HCEC 1CT (cell line): ENCODE measurements around the gene CENPU.
"Not testable (repeated sequence)": the region's sequence is repeated elsewhere in the genome, so short reads cannot be mapped to it uniquely, and the experiment has no call there.

Experiments
- DNase-seq: peaks from one replicate; pipeline ENCODE4 v3.0.0-alpha.2; 2017

The CENPU gene

GRCh38 chr4:184733654-184734524 is at the start of gene CENPU:
TSS of gene CENPU (minus strand) at chr4:184734096. CDS start at chr4:184734062, 34 bp downstream.
- DNase-seq: peak; percentile 93

- DNase-seq: no peak
Measured at GRCh38 chr4:184782731-184783373, 49.0 kb upstream of the CENPU start.

GRCh38 chr4:184779160-184779559 is 45.3 kb upstream of the CENPU start:
- not testable (repeated sequence) for DNase-seq

GRCh38 chr4:184778325-184778724 is 44.4 kb upstream of the CENPU start:
- DNase-seq: no peak

- DNase-seq: no peak
Measured at GRCh38 chr4:184776821-184777220, 42.9 kb upstream of the CENPU start.

- no peak for DNase-seq
Measured at GRCh38 chr4:184775854-184776555, 42.1 kb upstream of the CENPU start.

GRCh38 chr4:184774152-184774551 is 40.3 kb upstream of the CENPU start:
- no peak for DNase-seq

GRCh38 chr4:184771416-184771815 is 37.5 kb upstream of the CENPU start:
- DNase-seq: no peak

GRCh38 chr4:184769141-184769765 is 35.4 kb upstream of the CENPU start:
- no peak for DNase-seq

GRCh38 chr4:184768296-184768695 is 34.4 kb upstream of the CENPU start:
- DNase-seq: no peak

- no peak for DNase-seq
Measured at GRCh38 chr4:184766446-184766845, 32.5 kb upstream of the CENPU start.

GRCh38 chr4:184765473-184766340 is 31.8 kb upstream of the CENPU start:
- no peak for DNase-seq

GRCh38 chr4:184764601-184765000 is 30.7 kb upstream of the CENPU start:
- no peak for DNase-seq

GRCh38 chr4:184763150-184763780 is 29.4 kb upstream of the CENPU start:
- no peak for DNase-seq

- no peak for DNase-seq
Measured at GRCh38 chr4:184762100-184762499, 28.2 kb upstream of the CENPU start.

- DNase-seq: no peak
Measured at GRCh38 chr4:184760681-184761080, 26.8 kb upstream of the CENPU start.

- DNase-seq: no peak
Measured at GRCh38 chr4:184757810-184758209, 23.9 kb upstream of the CENPU start.

- DNase-seq: peak; percentile 10
Measured at GRCh38 chr4:184756399-184756798, 22.5 kb upstream of the CENPU start.

- DNase-seq: no peak
Measured at GRCh38 chr4:184755278-184755677, 21.4 kb upstream of the CENPU start.

GRCh38 chr4:184752496-184753275 is 18.8 kb upstream of the CENPU start:
- no peak for DNase-seq

- no peak for DNase-seq
Measured at GRCh38 chr4:184751585-184751956, 17.7 kb upstream of the CENPU start.
